GM12878 (cell line): ENCODE measurements around the gene COL21A1. TPM values are rescaled to one million over a fixed set of nuclear protein-coding genes. Genes with fewer than 3 reads are reported as not detected.

Experiments
- ATAC-seq: fragments of 200-7000 bp; cut with Tn5 transposase; 3 replicates; pipeline ENCODE4 v1.9.1; 2020; ENCODE audit warnings: mild to moderate bottlenecking, moderate library complexity
- BruUV-seq: library from RNA; stranded (reverse); fragments of 400-500 nt; replicated peaks from 2 replicates; lab custom pipeline; 2021; lab: Mats Ljungman, UMichigan
- CTCF ChIA-PET: fragments of 300-600 bp; sonication (Branson Sonifier 250); formaldehyde crosslinking; extraction: SDS; loops from one replicate; lab custom pipeline; 2021; ENCODE audit warnings: inconsistent platforms; lab: Yijun Ruan, JAX
- POLR2A ChIA-PET: fragments of 350-600 bp; formaldehyde crosslinking; extraction: SDS; loops from one replicate; lab custom pipeline; 2021; ENCODE audit warnings: inconsistent platforms; lab: Charles Lee
- RAD21 ChIA-PET: fragments of 300-600 bp; sonication (Branson Sonifier 250); formaldehyde crosslinking; loops from one replicate; lab custom pipeline; 2023; ENCODE audit warnings: antibody characterized with exemption; ENCODE audit not compliant: unreplicated experiment; lab: Charles Lee
- SMC1A ChIA-PET: fragments of 300-600 bp; sonication (Branson Sonifier 250); formaldehyde crosslinking; loops from one replicate; lab custom pipeline; 2023; ENCODE audit not compliant: unreplicated experiment, uncharacterized antibody; lab: Charles Lee
- DNase-seq: peaks from one replicate; pipeline ENCODE4 v3.0.0-alpha.2; 2011; ENCODE audit warnings: low read depth, low spot score
- FAIRE-seq: peaks from 3 replicates; lab custom pipeline; 2011; peaks lifted over from hg19 to GRCh38; lab: Jason Lieb, UNC
- H2AFZ ChIP-seq: 2 replicates; pipeline ENCODE4 v1.6.0; 2011; ENCODE audit warnings: low read depth, low read length, control low read depth; ENCODE audit not compliant: control insufficient read depth
- H3K27ac ChIP-seq: 2 replicates; pipeline ENCODE4 v1.5.1; 2011; ENCODE audit warnings: control low read depth; ENCODE audit not compliant: control insufficient read depth, insufficient read depth
- H3K27me3 ChIP-seq, 2 experiments: replicated peaks in 1 of 2; 2 replicates each; pipeline versions ENCODE4 v1.6.0 to v1.6.1; 2011; ENCODE audit warnings: low read length in 1 of 2; ENCODE audit not compliant: control insufficient read depth in 2 of 2, insufficient read depth in 2 of 2
- H3K36me3 ChIP-seq, 2 experiments: 2 replicates each; pipeline ENCODE4 v1.5.1; 2011; ENCODE audit warnings: low read length in 1 of 2; ENCODE audit not compliant: control insufficient read depth in 2 of 2, insufficient read depth in 2 of 2
- H3K4me1 ChIP-seq: 2 replicates; pipeline ENCODE4 v1.6.1; 2011; ENCODE audit warnings: mild to moderate bottlenecking, low read length, moderate library complexity, mixed read lengths; ENCODE audit not compliant: control insufficient read depth, insufficient read depth
- H3K4me2 ChIP-seq: 2 replicates; pipeline ENCODE4 v1.6.0; 2011; ENCODE audit warnings: control low read depth; ENCODE audit not compliant: control insufficient read depth, insufficient read depth
- H3K4me3 ChIP-seq: fragments of 200-600 bp; sonication (generic); 2 replicates; pipeline ENCODE4 v1.5.1; 2016
- H3K79me2 ChIP-seq: 2 replicates; pipeline ENCODE4 v1.6.0; 2011; ENCODE audit warnings: low read length; ENCODE audit not compliant: control insufficient read depth, insufficient read depth
- H3K9ac ChIP-seq: 2 replicates; pipeline ENCODE4 v1.8.0; 2011; ENCODE audit warnings: low read length, control low read depth, mixed read lengths; ENCODE audit not compliant: control insufficient read depth, insufficient read depth
- H3K9me3 ChIP-seq: replicated peaks from 3 replicates; pipeline ENCODE4 v1.5.1; 2011; ENCODE audit warnings: mild to moderate bottlenecking, low read length; ENCODE audit not compliant: control insufficient read depth, insufficient read depth
- H4K20me1 ChIP-seq: 2 replicates; pipeline ENCODE4 v1.6.0; 2011; ENCODE audit not compliant: control insufficient read depth, insufficient read depth
- CBX5 ChIP-seq: sonication (generic); IDR thresholded peaks from 2 replicates; pipeline ENCODE4 v1.6.1; 2016; ENCODE audit warnings: low read depth, moderate library complexity, mild to moderate bottlenecking, inconsistent platforms
- EP300 ChIP-seq, 2 experiments: fragments of 150-350 bp in 1 of 2; IDR thresholded peaks; 2 replicates each; pipeline ENCODE4 v1.6.1; 2011 to 2012; ENCODE audit warnings: low read depth in 2 of 2, low read length in 2 of 2, borderline replicate concordance in 1 of 2, improper control_type of control experiment in 1 of 2, inconsistent platforms in 1 of 2; ENCODE audit not compliant: control insufficient read depth in 1 of 2
- KDM1A ChIP-seq: fragments of 200-600 bp; sonication (generic); IDR thresholded peaks from 2 replicates; pipeline ENCODE4 v1.6.1; 2016; ENCODE audit warnings: borderline replicate concordance
- MLLT1 ChIP-seq: fragments of 450-650 bp; IDR thresholded peaks from 2 replicates; pipeline ENCODE4 v1.6.1; 2016; ENCODE audit warnings: mild to moderate bottlenecking
- MTA2 ChIP-seq: fragments of 450-650 bp; IDR thresholded peaks from 2 replicates; pipeline ENCODE4 v1.6.1; 2016; ENCODE audit warnings: low read depth, mild to moderate bottlenecking, moderate library complexity
- NR2C1 ChIP-seq: fragments of 450-650 bp; IDR thresholded peaks from 2 replicates; pipeline ENCODE4 v1.6.1; 2017; ENCODE audit warnings: antibody characterized with exemption, mild to moderate bottlenecking, moderate library complexity
- NR2F1 ChIP-seq: fragments of 450-650 bp; conservative IDR thresholded peaks from 2 replicates; pipeline ENCODE4 v1.6.1; 2017; ENCODE audit warnings: mild to moderate bottlenecking
- TARDBP ChIP-seq: IDR thresholded peaks from 2 replicates; pipeline ENCODE4 v1.6.1; 2016; ENCODE audit warnings: borderline replicate concordance
- TBL1XR1 ChIP-seq: IDR thresholded peaks from 2 replicates; pipeline ENCODE4 v1.6.1; 2012; ENCODE audit warnings: low read depth, low read length, improper control_type of control experiment
- TCF7 ChIP-seq: IDR thresholded peaks from 2 replicates; pipeline ENCODE4 v1.6.1; 2014; ENCODE audit warnings: antibody characterized with exemption, borderline replicate concordance
- WGBS: methylation state at CpG from one replicate; pipeline ENCODE4 v1.1.6; 2016; ENCODE audit warnings: low lambda C conversion rate; ENCODE audit not compliant: insufficient replicate concordance, insufficient coverage; ENCODE audit errors: missing lambda C conversion rate; 5-methylcytosine and 5-hydroxymethylcytosine counted together
- in situ Hi-C: fragments of 300-500 bp; cut with MboI; formaldehyde crosslinking; loops from 9 replicates; pipeline ENCODE4 v1.14.3; 2018; ENCODE audit warnings: mixed read lengths
- intact Hi-C: fragments of 100-400 bp; cut with micrococcal nuclease; formaldehyde crosslinking; loops from one replicate; pipeline ENCODE4 v1.14.2; 2022; ENCODE audit not compliant: unreplicated experiment
- polyA plus RNA-seq, 11 experiments: library from polyadenylated mRNA; depleted of rRNA in 4 of 11; unstranded in 6 of 11; stranded (reverse) in 5 of 11; fragments of >200 nt; fragmentation: Nextera tagmentation in 4 of 11; fragmentation: Illumina TruSeq in 1 of 11; extraction: Ambion mirVana in 4 of 11; extraction: Trizol in 1 of 11; gene quantifications; 1 replicate in 1 of 11; 2 replicates in 10 of 11; pipeline versions ENCODE4 v1.2.1 to v1.2.3, GENCODE V29; 2011 to 2016; ENCODE audit warnings: inconsistent platforms in 2 of 11, missing spikeins in 2 of 11, low read depth in 1 of 11
- total RNA-seq, 4 experiments: library from RNA; depleted of rRNA in 3 of 4; stranded (reverse); fragments of >200 nt in 3 of 4; fragmentation: Illumina TruSeq in 1 of 4; extraction: Trizol in 1 of 4; gene quantifications; 2 replicates each; pipeline versions ENCODE4 v1.2.1 to v1.2.3, GENCODE V29; 2013 to 2021

COL21A1 gene
- total and polyA plus RNA-seq, 10 of the 15 experiments (the other 5 are each of a cell fraction or from before 2014, with no cell fraction given) = 0.10 TPM; not detected in 9

DNA sequence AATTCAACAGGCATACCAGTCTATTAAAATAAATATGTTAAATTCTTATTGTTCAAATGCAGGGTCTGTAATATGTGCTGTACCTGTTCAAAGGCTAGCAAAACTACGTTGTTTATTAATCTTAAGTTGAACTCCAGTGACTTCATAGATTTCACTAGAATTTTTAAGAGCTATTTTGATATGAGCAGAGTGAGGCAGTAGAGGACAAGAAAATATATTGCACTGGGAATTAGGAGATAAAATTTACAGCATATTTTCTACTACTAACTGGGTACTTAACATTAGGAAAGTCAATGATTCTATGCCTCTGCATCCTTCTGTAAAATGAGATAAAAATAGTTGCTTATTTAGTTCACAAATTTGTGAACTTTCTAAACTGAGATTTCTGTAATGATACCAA is 209.8 kb downstream of the COL21A1 start:
- no peak for DNase-seq
- FAIRE-seq = no peak
- Histone ChIP-seq H3K4me2 (no peak overlapping the region), H3K79me2 (no peaks in the 10 kb centered on the region), H3K36me3 (no peaks in the 10 kb centered on the region), H4K20me1 (no peaks in the 10 kb centered on the region), H3K4me1 (no peaks in the 10 kb centered on the region), H3K9ac (no peak overlapping the region), H3K27ac (no peak overlapping the region), H3K9me3 (no peaks in the 10 kb centered on the region), H3K27me3 (no peaks in the 10 kb centered on the region), H3K4me3 (no peak overlapping the region), H2AFZ (no peak overlapping the region)
- WGBS = 31% methylated on average over 1 of the region's 1 CpG
- ChIA-PET POLR2A (no interaction called here), RAD21 (no interaction called here), SMC1A (no interaction called here), CTCF (no interaction called here)
- ATAC-seq = no peak
- no peak for TF ChIP-seq NR2C1
- TF ChIP-seq CBX5 = no peak
- no peak for TF ChIP-seq KDM1A
- no peak for TF ChIP-seq MTA2
- TF ChIP-seq TBL1XR1 = no peak
- no peak for TF ChIP-seq TCF7
- TF ChIP-seq TARDBP = no peak
- TF ChIP-seq MLLT1 = no peak
- TF ChIP-seq NR2F1 = no peak
- no peak for TF ChIP-seq EP300 (IDR thresholded peaks at IDR 0.05; ENCODE audit: borderline replicate concordance in 1 of 2, control insufficient read depth in 1 of 2, low read depth in 2 of 2, low read length in 2 of 2)
- intact Hi-C loops (no loop called here), in situ Hi-C loops (no loop called here)
- no TSS peak for BruUV-seq
